Fibroblast of skin of abdomen (primary cell): ENCODE data around the gene SLC39A11.

Experiments used
- DNase-seq: peaks from one replicate; pipeline ENCODE4 v3.0.0-alpha.2; 2013

Gene SLC39A11

DNA sequence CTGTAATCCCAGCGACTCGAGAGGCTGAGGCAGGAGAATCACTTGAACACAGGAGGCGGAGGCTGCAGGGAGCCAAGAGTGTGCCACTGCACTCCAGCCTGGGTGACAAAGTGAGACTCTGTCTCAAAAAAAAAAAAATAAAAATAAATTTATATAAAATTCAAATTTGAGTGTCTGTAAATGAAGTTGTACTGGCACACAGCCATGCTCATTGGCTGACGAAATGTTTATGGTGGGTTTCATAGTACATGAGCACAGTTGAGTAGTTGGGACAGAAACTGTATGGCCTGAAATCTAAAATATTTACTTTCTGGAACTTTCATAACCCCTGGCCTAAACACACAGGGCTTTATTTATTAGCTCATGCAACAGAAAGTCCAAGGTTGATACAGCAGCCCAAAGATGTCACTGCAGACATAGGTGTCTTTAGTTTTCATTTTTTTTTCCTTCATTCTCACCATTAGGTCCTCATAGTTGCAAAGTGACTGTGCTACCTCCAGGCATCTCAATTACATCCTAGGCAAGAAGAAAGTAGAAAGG lies 355.3 kb downstream of the SLC39A11 start:
- no peak for DNase-seq

DNA sequence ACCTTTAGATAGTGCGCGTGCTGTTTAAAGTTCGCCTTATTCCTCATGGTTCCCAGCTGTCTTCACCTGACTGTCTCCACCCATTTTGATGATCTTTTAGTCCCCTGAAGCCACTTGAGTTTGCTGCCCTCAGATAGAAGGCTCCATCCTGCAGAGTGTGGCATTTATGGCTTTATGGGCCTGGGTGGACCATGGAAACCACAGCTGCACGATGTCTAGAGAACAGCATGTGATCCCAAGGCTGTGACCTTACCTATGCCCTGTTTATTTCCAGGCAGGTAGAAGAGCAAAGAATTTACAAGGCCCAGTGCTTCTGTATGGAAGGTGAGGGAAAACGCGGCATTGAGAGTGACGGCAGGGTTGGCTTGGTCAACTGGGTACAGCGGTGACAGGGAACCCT lies 356.9 kb downstream of the SLC39A11 start:
- DNase-seq = no peak

DNA sequence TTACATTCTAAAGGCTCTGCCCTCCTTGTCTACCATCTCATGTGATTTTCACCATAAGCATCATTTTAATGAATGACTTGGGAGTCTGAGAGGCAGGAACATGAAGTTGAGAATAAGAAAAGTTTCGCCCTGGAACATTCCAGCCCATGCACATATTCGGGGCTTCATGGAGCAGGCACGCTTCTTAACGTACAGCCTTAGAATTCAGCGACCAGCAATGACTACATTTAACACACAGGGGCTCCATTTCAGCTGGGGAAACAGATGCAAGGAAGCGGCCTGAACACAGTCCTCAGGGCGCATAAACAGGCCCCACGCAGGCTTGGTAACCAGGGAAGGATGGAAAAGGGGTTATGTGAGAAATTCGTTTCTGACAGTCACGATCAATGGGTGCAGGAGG lies 357.4 kb downstream of the SLC39A11 start:
- DNase-seq = no peak

DNA sequence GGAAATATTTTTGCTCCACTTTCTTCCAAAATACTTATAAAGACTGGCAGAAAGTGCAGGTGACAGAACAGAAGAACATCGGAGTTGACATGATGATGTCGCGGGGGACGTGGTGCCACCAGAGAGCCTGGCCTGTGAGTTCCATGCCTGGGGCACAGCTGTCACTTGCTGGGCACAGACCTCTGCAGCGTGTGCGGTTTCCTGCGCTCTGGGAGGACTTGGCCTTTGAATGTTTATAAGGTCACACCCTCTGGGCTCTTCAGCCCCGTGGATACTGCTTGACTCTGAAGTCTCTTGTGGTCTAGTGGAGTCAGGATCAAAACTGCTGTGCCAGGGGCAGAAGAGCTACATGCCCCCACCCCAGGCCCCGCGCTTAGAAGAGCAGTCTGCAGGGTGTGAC lies 357.9 kb downstream of the SLC39A11 start:
- DNase-seq = no peak

DNA sequence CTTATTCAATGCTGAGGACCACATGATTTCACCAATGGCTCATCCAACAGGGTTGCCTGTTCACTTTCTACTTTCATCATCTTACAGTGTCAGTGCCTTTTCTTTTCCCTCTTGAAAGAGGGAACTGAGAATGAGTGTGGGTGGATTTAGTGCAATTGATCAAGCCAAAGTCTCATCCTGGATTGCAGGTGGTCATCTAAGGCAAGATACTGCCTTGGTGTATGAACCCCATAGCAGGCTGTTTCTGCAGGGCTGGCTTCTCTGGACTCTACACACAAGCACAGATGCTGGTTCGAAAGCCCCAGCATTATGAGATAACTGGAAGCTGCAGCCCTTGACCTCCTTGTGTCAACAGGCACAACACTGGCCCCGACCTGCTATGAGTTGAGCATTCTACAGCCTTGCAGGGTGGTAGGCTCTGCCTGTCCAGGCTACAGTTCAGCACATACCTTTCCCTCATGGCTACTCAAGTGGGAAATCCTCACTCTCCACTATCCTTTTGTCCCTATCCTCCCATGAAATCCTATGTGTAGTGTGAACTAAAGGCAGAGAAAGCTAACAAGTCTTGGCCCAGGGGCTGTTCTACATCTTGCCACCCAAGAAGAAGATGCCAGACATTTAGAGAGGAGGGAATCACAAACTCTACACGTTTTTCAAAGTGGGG lies 358.7 kb downstream of the SLC39A11 start:
- DNase-seq = no peak

DNA sequence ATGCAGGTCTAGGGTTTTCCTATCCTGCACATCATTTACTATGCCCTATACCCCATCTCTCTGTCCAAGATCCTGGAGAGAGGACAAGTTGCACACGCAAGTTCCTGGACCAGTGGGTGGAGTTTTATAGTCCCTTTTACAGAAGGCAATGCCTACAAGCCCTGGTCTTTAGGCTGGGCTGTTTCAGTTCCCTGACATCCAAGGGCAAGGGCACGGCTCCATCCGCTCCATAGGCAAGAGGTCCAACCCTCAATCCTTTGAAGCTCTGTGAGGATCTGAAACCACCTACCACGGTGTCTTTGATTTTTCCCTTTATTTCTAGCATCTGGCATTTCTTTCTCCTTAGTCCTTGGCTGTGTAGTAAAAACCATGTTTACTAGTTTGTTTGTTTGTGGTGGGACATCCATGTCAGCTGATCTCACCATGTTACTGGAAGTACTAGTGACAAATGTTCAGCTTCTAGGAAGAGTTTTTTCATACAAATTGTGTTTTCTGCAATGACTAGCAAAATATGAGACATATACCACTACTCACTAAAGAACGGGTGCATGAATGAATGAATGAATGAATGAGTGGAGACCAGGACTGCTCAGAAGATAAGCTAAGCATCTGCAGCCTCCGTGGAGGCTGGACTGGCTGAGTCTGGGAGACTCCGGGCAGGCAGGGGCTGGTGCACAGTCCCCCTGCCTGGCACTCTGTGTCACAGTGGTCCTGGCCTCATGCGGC lies 359.4 kb downstream of the SLC39A11 start:
- no peak for DNase-seq

DNA sequence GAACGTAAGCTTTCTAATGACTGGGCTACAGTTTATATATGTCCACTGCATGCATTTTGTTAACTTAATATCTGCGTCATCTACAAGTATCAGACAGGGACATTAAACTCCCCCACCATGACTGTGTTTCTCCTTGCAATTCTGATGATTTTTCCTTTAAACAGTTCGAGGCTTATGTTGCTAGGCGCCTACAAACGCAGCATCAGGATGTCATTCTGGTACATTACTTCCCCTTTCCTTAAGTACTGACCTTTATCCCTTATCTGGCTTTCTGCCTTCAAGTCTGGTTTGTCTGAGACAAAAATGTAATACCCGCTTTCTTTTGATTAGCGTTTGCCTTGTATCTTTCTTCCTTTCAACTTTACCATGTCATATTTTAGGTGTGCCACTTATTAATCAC lies 362.4 kb downstream of the SLC39A11 start:
- no peak for DNase-seq

DNA sequence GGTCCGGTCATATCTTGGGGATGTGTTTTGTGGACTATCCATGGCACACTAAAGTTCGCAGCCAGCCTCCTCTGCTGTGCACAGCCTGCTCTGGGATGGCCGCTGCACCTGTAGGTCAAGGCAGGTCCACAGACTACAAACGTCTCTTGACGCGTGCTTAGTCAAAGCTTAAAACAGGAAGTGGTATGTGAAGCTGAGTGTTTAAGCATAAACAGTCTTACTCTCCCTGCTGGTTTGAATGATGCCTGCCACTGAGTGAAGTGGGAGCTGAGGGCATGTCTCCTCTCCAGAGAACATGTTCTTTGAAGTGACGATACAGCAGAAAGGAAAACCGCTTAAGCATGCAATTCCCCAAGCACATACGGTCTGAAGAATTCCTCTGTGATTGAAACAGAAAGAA lies 365.6 kb downstream of the SLC39A11 start:
- peak; percentile 24 for DNase-seq

DNA sequence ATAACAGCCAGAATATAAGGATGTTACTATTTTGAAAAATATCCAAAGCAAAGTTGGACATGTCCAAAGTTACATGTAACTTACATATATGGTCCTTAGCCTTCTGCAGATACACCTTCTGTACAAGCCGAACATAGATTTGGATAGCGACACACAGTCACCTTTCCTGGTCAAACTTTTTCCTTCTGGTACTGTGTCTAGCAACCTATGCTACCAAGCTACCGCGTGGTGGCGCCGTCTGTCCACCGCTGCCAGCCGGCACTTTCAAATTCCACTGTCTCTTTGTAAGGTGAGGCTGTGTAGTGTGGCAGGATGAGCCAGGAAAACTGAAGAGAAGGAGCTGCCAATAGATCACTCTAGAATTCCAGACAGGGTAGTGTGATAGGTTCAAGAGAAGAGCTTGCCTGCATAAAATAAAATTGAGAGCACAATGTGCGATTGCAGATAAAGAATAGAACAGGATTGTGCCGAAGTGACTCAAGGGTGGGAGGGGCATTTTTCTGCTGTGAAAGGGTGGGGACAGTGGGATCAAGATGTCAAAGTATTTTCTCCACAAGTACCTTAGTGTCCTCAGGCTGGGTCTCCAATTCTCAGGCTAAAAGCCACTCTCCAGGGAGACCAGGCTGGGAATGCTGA lies 366.9 kb downstream of the SLC39A11 start:
- DNase-seq = peak; percentile 50

DNA sequence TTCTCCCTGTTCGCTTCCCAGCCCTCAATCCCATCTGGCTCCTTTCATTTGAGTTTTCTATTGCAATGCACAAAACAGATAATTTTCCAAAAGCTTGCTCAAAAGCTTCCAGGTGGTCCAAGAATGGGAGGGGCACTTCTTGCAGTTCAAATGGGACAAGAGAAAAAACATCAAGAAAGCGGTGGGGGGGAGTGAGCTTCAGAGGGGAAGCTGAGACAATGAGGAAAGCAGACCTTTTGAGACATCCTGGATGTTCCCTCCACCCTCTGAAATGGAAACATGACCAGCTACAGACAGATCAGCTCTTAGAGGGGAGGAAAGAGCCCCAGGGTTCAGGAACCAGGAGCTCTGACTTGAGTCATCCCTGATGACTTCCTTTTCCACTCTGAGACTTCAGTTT lies 368.2 kb downstream of the SLC39A11 start:
- no peak for DNase-seq

DNA sequence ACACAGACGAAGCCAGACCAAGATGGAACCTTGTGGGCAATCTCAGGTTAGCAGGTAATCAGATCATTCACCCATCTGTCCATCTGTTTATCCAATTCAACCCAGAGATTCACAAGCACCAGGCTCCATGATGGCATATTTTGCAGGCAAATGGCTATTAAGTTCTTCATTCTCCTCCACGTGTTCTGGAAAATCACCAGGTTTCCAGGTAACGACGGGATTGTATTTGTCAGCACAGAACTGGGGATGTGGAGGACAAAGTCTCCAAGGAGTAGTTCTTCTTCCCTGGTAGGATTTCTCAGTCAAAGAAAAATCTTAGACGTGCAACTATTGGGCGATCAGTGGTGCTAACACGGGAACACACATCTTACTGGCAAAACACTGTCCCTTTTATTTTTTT lies 368.8 kb downstream of the SLC39A11 start:
- DNase-seq = no peak

DNA sequence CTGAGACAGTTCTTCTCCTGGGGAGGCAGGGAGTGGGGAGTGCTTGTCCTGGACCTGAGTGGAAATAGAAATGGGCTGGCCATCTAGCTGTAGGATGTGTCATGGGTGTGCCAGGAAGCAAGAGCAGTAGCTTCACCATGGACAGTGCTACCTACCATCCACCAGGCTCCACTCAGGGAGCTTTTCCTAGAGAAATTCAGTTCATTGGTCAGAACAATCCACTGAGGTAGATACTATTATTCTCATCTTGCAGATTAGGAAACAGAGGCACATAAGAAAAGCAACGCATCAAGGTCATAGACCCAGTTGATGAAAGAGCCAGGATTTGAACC lies 372.0 kb downstream of the SLC39A11 start:
- DNase-seq = no peak

DNA sequence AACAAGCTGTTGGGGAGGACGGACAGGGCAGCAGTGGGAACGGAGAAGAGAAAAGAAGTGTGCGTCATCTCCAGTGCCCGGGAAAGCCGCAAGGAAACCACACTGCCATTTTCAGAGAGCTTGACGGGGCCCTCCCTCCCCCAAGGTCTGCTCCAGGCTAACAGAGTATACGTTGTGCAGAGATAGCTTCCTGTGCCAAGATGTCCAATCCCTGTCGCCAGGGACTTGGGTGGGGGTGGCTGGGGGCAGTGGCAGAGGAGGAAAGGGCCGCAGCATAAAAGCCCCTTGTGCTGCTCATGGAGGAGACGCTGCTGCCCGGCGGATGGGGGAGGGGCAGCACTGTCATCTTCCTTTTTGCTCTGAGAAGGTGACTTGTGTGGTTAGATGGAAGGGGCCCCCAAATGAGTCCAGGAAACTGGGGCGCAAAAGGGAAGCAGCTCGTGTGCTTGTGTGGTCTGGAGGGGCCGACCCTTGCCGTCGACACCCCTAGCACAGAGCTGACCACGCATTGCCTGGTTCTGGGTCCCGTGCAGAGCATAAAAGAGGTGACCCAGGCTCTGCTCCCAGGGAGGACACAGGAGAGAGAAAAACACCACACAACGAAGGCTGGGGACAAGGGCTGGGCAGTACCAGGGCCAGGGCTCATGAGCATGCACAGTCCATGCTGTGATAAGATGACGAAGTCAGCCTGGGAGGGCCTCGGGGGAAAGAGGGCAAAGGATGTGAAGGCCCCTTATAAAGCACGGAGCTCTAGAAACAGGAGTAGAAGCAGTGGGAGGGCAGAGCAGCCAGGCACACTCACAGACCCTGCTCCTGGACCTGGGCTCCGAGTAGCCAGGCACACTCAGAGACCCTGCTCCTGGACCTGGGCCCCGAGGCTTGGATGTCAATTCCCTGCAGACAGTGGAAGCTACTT lies 372.7 kb downstream of the SLC39A11 start:
- peak; percentile 51 for DNase-seq

DNA sequence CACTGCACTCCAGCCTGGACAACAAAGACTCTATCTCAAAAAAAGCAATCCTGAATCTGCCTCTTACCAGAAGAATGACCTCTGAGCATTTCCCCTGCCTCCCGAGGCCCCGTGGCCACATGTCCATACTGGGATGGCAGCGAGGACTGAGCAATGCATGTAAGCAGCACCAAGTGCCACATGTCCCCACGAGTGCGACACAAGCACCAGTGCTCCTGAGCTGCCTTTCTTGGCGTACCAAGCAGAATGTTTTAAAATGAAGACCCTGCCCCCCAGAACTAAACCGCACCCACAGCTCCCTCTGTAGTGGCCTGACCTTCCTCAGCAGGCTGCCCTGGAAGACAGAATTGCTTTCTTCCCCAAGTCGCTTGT lies 373.3 kb downstream of the SLC39A11 start:
- no peak for DNase-seq

DNA sequence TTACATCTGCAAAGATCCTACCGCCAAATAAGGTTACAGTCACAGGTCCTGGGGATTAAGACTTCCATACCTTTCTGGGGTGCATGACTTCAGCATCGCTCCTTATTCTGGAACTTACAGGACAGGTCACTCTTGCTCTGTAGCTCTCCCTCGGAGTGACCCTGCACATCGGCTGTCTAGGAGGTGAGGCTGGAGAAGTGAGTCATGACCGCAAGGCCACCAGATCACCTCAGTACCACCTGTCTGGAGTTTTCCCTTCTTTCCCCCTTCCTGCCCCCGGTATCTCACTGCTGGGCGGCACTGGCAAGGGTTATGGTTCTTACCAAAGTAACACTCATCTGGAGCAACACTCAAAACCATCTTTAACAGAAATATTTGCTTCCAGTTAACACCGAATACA lies 374.8 kb downstream of the SLC39A11 start:
- no peak for DNase-seq

DNA sequence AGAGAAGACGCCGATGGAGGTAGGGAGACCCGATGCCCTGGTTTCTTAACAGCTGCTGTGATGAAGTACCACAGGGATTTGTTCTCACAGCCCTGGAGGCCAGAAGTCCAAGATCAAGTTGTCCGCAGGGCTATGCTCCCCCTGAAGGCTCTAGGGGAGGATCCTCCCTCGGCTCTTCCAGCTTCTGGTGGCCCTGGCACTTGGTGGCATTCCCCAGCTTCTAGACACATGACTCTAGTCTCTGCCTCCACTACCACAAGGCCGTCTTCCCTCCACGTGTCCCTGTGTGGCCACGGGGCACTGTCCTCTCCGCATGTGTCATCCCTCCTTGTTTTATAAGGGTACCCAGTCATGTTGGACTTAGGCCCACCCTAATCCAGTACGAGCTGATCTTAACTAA lies 375.2 kb downstream of the SLC39A11 start:
- no peak for DNase-seq

DNA sequence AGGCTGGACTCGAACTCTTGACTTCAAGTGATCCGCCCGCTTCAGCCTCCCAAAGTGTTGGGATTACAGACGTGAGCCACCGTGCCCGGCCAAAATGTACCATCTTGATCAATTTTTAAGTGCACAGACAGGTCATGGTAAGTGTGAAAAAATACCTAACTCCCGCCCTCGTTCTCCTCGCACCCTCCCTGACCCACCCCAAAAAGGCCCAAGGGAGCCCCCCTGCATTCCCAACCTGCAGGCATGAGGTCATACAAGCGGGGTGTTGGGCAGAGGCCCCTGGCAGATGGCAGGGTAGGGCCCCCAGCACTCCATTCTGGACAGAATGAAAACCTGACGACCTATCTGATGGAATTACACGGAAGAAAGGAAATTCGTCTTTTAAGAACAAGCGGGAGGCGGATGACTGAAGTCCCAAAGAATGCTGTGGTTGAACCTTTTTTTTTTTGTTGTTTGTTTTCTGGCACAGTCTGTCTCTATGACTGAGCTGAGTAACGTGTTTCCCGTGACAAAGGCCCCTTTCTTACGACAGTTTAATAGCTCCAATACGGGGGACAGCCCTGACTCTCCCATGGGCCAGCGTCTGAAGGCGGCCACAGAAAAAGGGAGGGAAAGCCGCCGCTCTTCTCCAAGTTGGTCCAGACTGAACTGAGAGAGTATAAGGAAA lies 376.4 kb downstream of the SLC39A11 start:
- DNase-seq = peak; percentile 89

DNA sequence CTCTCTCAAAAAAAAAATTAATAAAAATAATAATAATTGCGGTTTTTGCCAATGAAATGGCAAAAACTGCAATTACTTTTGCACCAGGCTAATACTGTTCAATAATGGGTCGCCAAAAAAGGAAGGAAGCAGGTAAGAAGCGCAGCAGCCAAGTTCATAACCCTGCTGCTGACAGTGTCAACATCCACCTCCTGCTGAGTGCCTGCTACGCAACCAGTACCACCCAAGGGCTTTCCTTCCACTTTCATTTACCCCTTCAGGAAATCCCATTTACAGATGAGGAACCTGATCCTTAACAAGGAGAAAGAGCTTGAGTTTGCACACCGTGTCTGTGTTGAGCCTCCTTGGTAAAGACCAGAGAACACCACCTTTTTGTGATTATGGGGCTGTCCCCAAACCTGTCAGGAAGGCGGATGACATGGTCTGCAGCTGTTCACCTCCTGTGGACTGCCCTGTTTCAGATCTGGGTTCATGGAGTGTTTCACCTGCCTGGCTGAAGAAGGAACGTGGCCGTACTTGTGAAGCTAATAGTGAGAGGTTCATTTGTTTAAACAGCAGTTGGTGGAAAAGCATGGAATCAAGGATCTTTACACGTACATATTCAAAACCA lies 378.0 kb downstream of the SLC39A11 start:
- no peak for DNase-seq

DNA sequence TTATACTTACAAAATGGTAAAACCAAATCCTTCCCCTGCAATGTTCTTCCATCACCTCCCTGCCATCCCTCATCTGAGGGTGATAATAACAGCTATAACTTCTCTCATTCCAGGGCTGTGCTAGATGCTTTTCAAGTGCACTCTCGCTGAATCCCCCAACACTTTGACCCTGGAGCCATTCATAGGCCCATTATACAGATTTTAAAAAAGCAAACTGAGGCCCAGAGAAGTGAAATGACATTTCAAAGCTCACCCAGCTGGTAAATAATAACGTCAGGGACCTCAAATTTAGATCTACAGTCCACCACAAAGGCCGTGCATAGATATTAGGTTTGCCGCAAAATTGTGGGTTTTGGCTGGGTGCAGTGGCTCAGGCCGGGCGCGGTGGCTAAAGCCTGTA lies 378.8 kb downstream of the SLC39A11 start:
- no peak for DNase-seq

DNA sequence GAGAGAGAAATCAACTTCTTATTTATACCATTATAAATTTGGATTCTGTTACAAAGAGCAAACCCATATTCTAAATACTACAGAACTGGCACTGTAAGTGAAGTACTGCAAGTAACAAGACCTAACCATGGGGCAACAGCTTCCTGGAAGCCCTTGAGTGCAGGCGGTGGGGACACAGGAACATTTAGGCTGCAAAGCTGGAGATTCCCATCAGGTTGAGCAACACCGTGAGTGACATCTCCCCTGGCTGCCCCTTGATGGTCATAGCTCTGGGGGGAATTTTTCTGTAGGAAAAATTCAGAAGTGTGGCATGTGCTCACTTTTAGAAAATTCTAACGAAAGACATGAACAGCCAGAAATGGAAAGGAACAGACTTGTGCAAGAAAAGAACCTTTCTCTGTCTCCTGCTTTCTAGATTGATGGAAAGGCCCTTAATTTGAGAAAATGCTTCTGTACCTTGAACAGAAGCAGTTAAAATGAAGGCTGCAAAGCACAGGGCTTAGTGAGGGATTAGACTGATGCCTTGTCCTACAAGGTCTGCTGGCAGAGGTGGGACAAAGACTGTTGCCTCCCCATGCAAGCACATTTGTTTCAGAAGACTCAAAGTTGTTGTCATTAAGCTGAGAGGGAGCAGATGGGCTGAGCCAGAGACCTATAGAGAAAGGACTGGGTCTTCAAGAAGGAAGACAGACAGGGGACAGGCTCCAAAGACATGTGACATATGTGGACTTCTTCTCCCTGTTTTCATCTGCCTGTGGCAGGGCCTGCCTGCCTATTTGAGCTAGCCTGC lies 380.8 kb downstream of the SLC39A11 start:
- DNase-seq = no peak

DNA sequence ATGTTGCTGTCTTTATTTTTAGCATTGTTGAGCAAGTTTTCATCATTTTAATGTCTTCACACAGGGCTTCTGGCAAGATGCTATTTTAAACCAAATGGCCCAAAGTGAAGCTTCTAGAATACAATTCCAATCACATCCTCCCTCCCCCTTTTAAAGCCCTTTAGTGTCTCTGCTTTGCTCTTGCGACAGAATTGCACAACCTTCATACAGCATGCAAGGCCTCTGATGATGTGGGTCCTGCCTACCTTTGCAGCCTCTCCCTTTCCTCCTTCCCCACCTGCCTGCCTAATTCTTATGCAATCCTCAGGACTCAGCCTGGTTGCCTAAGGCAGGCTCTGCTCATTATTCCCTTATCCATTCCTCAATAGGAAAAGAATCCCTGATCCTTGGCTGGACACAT lies 381.7 kb downstream of the SLC39A11 start:
- peak; percentile 10 for DNase-seq
